Measurements from ENCODE around the gene RANBP1. TPM values are rescaled to one million over a fixed set of nuclear protein-coding genes. Genes with fewer than 3 reads are reported as not detected.

Gene RANBP1
- total RNA-seq, 1 experiment from 2014 or later, result 828 TPM

DNA sequence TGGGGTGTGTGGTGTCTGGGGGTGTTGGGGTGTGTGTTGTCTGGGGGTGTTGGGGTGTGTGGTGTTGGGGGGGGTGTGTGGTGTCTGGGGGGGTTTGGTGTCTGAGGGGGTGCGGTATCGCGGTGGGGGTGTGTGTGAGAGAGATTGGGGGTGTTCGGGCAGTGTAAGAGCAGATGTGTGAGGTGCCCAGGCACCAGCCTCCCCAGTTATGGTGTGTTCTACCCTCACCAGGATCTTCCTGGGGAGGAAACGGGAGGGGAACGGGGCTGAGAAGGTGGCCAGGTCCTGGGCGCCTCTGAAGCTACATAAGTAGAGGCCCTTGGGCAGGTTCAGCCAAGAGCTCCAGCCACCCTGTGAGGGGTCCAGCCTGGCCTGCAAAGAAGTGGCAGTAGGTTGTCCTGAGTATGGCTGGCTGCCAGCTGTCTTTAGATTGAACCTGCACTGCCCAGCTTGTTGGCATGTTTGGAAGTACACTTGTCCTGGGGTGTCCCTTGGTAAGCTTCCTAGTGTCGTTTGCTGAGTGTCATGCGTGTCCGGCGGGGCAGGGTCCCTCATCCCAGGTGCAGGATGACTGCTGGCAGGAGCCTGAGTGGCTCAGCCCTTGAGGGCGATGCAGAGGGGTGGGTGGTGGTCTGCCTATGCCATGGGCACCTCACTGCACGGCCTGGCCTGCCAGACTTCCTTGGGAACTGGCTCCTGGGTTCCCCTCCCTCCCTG is 7.6 kb downstream of the RANBP1 start:
- no peak for DNase-seq (ENCODE audit: low read depth)

DNA sequence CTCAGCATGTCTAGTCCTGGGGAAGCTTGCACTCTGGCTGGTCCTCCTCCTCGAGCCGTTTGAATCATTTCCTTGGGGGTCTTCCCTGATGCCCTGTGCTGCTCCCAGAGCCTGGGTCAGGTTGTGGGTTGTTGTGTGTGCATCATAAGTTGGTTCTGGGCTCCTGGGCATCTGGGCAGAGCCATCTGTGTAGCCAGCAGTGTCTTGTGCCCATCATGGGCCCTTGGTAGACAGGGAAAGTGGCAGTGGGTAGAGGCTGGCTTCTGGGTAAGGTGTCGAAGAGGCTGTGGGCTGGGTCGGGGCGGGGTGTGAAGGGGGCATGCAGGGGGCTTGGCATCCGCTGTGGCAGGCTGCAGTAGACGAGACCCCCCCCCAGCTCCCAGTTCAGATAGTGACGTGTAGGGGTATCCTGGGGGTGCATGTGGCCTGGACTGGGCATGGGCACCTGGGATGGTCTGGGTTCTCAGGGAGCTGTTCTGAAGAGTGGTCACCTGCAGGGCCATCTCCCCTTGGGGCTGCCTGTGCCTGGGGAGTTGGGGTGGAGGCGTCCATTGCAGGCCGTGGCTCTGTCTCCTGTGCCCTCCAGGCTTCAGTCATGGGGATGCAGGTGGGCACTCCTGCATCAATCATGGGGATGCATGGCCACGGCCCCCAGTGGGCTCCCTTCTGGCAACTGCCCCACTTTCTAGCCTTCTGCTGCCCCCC is 8.3 kb downstream of the RANBP1 start:
- no peak for DNase-seq (ENCODE audit: low read depth)

DNA sequence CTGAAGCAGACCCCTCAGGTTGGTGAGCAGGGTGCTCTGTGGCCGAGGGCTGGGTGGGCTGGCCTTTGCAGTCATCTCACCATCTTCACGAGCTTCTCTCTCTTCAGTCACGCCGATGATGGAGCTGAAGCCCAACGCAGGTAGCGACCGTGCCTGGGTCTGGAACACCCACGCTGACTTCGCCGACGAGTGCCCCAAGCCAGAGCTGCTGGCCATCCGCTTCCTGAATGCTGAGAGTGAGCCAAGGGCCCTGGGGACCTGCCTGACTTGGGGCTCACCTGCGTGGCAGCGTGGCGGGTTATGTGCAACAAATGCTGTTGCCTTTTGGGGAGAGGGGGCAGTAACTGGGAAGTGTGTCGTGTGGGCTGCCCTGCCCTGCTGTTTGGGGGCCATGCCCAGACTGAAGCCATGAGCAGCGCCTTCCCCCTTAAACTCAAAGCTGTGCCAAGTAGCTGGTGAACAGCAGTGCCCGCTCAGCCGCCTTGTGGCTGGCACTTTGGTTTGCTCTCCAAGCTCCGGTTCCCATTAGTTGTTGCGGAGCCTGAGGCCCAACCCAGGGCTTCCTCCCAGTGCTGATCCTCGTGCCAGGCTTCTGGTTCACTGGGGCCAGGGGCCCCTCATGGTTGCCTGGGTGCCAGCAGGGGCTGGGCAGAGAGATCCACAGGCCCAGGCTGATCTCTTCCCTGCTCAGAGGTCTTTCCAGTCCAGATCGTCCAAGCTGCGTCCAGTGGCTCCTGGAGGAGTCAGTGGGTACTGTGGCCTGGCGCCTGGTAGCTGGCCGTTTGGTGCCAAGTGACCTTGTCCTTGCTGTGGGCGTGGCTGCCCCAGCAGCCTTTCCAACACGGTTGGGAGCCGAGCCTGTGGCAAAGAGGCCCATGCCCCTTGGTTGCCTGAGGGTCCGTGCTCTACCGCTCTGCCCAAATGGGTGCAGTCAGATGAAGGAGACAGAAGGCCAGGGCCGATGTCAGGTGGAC is 9.6 kb downstream of the RANBP1 start:
- DNase-seq (ENCODE audit: low read depth), result no peak

DNA sequence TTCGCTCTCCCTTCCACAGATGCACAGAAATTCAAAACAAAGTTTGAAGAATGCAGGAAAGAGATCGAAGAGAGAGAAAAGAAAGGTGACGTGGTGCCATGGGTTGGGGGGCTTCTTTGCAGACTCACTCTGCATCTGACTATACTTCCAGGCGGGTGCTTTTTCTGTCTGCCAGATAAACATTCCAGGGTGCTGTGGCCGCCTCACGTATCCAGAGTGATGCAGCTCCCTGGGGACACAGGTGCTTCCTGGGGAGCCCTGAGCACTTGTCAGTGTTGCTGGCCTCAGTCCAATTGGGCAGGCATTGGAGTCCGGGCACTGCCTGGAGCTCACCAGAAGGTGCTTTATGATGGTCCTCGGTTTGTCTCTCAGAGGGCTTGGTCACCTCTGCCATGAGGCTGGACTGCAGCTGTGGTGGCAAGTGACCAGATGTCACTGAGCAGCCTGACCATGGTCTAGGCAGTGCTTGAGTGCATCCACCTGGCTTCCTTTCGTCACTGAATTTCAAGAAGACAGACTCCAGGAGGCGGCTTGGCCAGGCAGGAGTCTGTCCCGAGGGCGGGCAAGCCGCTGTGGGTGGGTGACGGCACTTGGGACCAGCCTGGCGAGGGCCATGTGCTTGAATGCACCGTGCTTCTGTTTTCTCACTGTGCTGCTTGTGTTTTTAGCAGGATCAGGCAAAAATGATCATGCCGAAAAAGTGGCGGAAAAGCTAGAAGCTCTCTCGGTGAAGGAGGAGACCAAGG is 10.6 kb downstream of the RANBP1 start:
- no peak for DNase-seq (ENCODE audit: low read depth)

DNA sequence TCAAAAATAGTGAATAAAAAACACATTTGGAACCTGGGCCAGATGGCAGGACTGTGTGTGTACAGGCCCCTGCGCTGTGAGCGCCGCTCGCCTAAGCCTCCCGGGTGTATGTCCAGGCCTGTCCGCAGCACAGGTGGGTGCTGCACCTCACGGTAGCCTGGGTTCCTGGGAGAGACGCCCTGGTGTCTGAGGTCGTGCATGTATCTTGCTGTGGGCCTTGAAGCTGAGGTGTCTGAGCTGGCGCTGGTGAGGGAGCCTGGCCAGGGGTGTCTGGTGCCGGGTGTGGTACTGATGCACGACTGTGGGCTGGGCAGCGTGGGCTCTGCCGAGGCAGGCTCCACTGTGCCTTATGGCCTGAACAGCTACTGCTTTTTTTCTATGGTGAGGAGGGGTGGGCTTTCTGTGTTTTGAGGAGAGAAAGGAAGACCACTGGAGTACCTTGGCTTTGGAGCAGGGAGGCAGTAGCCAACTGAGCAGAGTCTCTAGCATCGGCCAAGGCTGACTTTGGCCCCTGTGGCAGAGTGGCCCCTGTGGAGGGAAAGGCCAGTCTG is 11.5 kb downstream of the RANBP1 start:
- DNase-seq (ENCODE audit: low read depth), result no peak

DNA sequence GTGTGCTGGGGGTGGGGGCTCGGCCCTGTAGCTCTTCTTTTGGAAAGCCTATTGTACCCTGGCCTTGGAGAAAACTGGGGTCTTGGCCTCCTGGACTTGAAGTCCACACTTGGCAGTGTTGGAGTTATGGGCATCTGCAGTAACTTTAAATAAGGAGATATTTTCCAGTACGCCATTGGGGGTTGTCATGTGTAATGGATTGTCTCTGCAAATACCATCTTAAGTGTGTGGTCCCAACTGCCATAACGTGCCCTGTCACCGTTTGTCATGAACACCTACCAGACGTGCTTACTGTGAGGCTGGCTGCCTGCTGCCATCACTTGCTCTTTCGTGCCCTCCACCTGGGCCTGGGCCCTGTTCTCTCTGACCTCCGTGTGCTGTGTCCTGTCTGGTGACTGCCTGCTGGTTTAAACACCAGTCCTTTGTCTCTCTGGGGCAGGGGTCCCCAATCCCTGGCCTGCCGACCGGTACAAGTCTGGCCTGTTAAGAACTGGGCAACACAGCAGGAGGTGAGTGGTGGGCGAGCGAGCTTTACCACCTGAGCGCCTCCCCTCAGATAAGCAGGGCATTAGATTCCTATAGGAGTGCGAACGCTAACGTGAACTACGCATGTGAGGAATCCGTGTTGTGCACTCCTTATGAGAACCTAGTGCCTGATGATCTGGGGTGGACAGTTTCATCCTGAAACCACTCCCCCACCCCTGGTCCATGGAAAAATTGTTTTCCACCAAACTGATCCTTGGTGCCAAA is 12.1 kb downstream of the RANBP1 start:
- no peak for DNase-seq (ENCODE audit: low read depth)

DNA sequence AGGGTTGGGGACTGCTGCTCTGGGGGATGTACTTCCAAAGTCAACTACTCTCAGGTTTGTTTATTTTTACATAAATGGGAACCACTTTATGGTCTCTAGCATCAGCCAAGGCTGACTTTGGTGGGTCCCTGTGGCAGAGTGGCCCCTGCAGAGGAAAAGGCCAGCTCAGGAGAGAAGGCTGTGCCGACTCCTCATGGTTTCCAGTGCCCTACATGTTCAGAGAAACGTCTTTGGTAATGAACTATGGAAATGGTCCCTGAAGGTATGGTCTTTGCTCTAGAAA is 12.7 kb downstream of the RANBP1 start:
- DNase-seq (ENCODE audit: low read depth), result no peak

DNA sequence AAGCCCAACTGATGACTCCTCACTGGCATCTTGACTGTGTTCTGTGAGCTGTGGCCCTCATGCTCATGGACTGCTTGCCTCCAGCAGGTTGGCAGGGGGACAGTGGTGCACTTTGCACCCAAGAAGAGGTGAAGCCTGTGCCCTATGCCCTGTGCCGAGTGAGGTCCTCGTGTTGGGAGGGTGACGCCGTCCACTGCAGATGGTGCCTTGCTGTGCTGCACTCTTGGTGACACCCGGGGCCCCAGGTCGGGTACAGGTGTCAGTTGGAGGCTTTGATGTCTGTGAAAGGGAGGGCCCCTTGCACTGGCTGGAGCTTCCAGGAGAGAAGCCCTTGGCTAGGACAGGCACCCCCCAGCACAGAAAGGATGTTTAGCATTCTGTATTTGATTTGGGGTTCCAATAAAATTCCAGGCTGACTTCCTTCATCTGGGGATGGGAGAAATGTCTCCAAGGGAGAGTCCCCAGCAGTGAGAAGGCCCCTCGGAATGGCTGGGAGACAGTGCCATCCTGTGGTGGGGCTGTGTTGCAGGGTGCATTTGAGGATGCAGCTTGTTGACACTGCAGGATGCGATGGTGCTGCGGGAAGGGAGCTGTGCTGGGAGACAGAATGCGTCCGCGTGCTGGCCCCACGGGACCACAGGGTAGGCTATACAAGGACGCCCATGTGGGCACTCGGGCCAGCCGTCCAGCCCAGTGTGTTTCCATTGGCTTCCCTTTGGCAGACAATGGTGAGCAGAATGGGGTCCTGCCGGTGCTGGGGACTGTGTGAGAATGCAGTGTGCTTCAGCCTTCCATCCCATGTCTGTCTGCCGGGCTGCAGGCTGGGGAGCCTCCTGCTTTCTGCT is 13.2 kb downstream of the RANBP1 start:
- peak; percentile 42 for DNase-seq (ENCODE audit: low read depth)

DNA sequence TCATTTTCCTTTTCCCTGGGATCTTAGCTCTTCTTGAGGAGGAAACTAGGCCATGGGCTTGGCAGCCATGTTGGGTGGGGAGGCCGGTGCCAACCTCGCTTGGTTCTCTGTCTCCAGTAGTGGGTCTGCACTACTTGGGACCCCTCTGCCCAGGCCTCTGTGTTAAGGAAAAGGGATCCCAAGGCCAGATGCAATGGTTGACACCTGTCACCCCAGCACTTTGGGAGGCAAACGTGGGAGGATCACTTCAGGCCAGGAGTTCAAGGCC is 13.8 kb downstream of the RANBP1 start:
- DNase-seq (ENCODE audit: low read depth), result no peak

DNA sequence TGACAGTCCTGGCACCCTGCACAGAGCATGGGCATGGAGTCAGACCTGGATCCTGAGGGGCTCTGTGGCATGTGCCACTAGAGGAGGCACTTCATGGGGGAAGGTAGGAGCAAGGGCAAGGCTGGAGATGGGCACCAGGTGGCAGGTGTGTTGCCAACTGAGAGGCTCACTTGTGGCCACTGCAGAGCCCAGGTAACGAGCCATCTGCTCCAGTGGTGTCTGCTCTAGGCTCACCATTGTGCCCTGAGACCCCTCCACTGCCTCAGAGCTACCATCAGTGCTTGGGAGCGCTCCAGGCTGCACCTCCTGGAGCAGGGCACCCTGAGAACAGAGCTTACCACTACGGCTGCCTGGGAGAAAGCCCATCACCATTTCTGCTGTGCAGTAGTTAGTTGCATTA is 14.4 kb downstream of the RANBP1 start:
- no peak for DNase-seq (ENCODE audit: low read depth)

DNA sequence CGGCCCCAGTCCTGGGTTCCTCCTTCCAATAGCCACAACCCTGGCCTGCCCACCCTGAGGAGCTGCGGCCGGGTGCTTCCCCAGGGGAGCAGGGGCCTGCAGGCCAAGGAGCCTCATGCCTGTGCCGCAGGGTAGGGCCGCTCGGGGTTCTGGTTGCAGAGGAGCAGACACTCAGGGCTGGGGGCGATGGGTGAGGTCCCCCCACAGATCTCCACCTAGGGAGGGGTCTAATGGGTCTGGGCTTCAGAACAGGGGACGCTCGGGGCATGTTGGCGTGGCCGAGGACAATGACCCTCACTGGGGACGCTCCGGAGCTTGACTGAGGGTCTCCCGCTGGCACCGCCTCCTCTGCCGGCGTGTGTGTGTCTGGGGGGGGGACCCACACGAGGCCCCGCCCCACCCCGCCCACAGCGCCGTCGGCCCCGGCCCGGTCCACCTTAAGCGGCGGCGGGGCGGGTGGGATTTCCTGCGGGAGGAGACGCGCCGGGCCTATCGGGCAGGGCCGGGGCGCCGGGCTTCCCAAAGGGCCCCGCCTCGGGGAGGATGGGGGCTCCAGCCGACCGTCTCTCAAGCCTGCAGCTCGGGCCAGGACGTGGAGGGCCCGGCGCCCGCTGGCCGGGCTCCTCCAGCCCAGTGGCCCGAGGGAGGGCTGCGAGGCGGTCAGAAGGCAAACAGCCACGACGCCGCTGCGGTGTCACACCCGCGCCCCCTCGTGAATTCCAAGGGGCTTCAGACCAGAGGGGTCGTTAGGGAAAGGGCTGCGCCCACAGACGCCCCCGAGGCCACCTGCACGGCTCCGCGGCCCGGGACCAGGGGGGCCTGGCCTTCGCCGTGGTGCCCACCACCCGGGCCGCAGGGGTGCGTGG is 15.1 kb downstream of the RANBP1 start:
- DNase-seq (ENCODE audit: low read depth), result peak; percentile 70

DNA sequence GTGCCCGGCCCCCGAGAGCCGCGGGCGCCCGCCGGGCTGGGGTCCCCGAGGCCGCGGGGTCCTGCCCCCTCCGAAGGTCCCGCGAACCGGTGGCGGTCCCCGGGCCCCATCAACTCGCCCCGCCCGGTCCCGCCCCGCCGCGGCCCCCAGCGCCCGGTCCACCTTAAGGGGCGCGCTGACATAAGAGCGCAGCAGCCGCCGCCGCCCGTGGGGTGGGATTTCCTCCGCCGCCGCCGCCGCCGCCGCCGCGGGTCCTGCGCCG is 15.6 kb downstream of the RANBP1 start, which contains the start of gene ZDHHC8:
Gene ZDHHC8 (plus strand): TSS at position 208 of the 262 bp plus-strand sequence. CDS start 144 bp downstream, outside the sequence.
- DNase-seq (ENCODE audit: low read depth), result no peak

DNA sequence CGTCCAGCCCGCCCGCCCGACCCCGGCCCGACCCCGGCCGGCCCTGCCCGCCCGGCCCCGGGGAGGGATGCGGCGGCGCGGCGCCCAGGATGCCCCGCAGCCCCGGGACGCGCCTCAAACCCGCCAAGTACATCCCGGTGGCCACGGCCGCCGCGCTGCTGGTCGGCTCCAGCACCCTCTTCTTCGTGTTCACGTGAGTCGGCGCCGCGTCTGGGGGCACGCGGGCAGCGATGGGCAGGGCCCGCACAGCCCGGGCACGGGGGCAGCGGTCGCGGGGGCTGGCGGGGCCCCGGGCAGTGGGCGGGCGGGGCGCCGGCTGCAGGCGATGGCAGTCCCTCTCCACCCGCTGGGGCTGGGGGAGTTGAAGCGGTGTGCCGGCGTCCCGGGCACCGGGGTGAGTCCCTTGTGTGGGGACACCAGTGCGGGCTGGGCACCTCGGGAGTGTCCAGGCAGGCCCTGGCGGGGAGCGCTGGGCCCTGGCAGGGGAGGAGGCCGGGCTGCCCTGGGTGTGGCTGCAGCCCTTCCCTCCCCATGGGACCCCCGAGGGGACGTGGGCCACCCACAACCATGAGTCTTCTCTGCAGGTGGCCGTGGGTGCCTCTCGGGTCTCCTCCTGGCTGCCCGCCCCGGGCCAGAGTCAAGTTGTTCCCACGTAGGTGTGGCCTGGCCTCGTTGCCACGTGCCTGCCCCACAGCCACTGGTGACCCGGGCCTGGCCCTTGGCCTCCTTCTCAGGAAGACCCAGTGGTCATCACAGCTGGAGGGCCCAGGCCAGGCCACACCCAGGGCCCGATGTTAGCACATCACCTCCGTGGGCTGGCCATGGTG is 16.2 kb downstream of the RANBP1 start:
- no peak for DNase-seq (ENCODE audit: low read depth)

DNA sequence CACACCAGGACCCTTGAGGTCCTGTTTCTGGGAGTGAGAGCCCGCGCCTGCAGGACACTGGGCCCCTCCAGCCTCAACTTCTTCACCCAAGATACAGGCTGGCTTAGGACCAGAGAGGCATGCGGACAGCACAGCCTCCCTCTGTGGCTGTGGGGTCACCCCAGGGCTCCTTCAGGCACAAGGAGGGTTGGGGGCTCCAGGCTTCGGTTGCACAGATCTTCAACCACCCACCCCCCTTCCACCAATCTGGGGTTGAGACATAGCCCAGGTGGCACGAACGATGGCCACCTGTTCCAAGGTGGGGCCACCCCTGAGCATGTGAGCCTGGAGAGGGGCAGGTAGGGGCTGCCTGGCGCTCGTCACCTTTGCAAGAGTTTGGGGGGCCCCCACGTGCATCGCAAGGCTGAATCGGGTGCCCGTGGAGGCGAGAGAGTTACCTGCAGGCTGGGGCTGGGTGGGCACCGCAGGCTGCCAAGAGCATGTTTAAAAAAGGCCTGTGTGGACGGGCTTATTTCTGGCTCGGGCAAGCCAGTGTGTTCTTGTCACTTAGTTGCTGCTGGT is 16.9 kb downstream of the RANBP1 start:
- DNase-seq (ENCODE audit: low read depth), result no peak

DNA sequence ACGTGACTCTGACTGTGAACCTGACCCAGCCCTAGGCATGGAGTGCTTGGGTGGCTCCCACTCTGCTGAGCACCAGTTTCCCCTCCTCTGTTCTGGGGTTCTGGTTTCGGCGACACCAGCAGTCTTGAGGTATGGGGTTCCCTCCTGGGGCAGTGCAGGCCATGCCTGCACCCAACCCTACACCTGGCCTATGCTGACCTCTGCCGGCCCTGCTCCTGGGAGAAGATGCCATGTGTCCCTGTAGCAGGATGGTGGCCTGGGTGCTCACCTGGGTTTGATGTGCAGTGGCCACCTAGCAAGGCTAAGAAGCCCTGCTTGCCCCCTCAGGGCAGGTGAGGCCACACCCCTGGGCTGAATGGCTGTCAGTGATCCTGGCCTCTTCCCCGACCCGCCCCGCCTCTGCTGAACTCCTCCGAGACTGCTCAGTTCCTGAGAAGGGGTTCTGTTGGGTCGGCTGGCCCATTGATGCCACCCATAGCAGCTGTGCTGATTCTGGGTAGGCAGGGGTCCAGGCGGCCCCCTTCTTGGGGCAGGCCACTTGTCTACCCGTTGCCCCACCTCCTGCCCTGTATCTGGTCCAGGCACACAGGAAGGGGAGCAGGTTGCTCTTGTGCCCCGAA is 18.1 kb downstream of the RANBP1 start:
- no peak for DNase-seq (ENCODE audit: low read depth)

DNA sequence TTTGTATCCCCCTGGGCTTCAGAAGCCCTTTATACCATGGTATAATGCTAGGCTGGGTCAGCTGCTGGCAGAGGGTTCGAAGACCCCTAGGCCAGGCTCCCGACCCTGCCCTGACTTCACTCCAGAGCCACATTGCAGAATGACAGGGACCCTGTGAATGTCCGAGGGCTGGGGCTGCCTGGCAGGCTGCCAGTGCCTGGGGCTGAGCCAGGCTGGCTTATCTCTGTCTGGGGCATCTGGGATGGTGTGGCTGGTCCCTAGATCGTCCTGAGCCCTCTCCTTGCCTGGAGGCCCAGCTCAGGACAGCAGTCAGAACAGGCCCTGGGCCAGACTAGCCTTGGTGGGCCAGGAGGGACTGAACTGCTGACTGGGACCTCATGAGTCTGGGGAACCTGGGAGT is 19.4 kb downstream of the RANBP1 start:
- no peak for DNase-seq (ENCODE audit: low read depth)

DNA sequence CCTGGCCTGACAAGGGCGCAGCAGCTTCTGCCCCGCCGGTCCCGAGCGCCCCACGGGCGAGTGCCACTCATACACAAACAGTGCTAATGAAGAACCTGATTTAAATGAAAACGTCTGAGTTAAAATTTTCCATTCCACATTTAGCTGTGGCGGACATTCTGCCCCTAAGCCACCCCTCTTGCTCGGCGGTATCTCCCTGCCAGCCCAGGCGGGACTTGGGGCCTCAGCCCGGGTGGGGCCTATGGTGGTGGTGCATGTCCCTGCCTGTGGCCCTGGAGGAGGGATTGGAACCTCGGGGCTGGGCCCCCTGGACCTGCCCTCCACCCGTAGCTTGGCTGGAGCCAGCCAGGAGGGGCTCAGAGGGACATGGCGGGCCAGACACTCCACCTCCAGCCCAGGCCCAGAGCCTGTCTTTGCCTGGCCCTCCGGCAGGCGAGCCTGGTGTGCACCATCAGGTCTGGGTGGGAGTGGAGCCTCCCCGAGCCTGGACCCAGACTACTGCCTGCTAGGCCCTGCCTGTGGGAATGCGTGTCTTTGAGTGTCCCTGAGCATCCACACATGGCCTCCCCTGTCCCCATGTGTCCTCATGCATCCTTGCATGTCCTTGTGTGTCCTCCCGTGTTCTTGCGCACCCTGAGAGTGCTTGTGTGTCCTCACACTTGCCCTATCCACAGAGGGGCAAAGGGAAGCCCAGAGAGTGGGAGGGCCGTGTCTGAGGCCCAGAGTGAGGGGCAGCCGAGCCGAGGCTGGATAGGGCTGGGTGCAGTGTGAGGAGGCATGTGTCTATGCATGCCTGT is 20.1 kb downstream of the RANBP1 start:
- DNase-seq (ENCODE audit: low read depth), result no peak

Data from M059J (cell line).